GM19455 (cell line): ENCODE data around the gene TTLL11.
"Not testable (repeated sequence)": the region's sequence is repeated elsewhere in the genome, so short reads cannot be mapped to it uniquely, and the experiment has no call there.

Source experiments
- ATAC-seq: cut with Tn5 transposase; IDR thresholded peaks from one replicate; pipeline ENCODE4 v1.9.1; 2021; ENCODE audit not compliant: unreplicated experiment

The TTLL11 gene

DNA sequence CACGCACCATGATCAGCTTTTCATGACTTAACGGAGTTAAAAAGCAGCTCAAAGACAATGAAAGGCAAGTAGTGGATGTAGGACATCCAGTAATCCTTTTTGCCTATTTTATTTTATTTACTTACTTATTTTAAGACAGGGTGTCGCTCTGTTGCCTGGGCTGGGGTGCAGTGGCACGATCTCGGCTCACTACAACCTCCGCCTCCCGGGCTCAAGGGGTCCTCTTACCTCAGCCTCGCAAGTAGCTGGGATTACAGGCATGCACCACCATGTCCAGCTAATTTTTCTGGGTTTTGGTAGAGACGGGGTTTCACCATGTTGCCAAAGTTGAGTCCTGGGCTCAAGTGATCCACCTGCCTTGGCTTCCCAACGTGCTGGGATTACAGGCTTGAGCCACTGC lies 292.7 kb downstream of the TTLL11 start:
- no peak for ATAC-seq

DNA sequence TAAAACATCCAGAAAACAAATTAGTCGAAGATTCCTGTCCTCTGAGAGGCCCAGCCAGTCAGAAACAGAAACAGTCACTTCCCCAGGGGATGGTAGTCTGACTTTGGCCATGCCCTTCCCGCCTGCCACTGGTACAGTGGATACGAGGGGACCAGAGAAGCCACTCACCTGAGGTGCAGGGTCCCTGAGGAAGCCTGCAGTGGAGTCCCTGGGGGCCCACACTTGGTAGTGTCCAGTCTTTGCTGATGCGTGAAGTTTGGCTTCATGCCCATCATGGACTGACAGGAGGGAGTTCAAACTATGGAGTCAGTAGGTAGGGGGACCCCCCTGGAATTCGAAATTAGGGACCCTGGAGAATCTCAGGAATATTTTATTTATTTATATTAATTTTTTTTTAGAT lies 294.2 kb downstream of the TTLL11 start:
- ATAC-seq: no peak

GRCh38 chr9:121797081-121797480 lies 296.0 kb downstream of the TTLL11 start:
- ATAC-seq: no peak

GRCh38 chr9:121794334-121794733 lies 298.8 kb downstream of the TTLL11 start:
- not testable (repeated sequence) for ATAC-seq

DNA sequence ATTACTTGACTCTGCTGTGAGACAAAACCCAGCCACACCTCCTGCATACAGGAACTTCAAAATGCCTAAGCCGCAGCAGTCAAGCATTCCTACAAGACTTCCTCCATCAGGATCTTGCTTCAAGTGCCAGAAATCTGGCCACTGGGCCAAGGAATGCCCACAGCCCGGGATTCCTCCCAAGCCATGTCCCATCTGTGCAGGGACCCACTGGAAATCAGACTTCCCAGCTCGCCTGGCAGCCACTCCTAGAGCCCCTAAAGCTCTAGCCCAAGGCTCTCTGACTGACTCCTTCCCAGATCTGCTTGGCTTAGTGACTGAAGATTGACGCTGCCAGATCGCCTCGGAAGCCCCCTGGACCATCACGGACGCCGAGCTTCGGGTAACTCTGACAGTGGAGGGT lies 300.6 kb downstream of the TTLL11 start:
- ATAC-seq: not testable (repeated sequence)

DNA sequence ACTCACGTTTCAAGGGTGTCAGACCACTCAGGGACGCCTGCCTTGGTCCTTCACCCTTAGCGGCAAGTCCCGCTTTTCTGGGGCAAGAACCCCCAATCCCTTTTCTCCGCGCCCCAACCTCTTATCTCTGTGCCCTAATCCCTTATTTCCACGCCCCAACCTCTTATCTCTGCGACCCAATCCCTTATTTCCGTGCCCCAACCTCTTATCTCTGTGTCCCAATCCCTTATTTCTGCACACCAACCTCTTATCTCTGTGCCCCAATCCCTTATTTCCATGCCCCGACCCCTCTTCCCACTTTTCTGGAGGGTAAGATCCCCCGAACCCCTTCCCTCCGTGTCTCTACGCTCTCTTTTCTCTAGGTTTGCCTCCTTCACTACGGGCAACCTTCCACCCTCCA lies 302.3 kb downstream of the TTLL11 start:
- ATAC-seq: no peak

DNA sequence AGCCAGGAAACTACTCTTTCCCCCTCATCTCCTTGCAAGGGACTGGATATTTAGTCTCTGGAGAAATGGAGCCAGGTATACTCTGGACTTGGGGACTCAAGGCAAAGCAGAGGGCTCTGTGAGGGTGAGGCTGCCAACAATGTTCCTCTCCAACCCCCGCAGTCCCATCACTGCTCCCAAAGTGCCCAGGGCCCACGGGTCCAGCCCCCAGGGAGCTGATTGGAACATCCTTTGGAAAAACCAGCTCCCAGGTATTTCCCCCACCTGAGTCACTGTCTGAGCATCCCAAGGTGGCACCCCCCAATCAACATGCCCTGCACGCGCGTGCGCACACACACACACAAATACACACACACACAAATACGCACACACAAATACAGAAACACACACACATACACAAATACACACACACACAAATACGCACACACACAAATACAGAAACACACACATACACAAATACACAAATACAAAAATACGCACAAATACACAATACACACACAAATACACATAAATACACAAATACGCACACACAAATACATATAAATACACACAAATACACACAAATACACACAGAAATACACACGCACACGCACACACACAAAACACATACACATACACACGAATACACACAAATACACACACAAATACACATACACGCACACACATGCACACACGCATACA lies 304.3 kb downstream of the TTLL11 start:
- ATAC-seq: no peak

- no peak for ATAC-seq
Measured at GRCh38 chr9:121786998-121787422, 306.1 kb downstream of the TTLL11 start.

DNA sequence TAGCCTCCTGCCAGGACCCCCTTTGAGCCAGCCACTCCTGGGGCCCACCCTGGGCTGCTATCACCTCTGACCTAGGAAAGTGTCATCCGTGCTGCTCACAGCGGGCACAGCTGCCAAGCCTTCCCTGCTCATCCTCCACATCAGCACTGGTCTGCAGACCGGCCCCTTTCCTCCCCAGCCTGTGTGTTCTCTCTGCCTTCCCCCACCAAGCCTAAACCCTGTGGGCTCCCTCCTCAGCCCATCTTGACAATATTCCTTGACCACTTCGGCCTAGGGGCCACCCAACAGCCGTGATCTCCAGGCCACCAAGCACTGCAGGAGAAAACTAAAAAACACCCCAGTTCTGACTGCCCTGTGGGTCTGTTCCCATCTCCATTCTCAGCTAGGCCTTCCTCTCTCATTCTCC lies 306.6 kb downstream of the TTLL11 start:
- no peak for ATAC-seq

GRCh38 chr9:121785673-121786542 lies 307.2 kb downstream of the TTLL11 start:
- ATAC-seq: no peak

DNA sequence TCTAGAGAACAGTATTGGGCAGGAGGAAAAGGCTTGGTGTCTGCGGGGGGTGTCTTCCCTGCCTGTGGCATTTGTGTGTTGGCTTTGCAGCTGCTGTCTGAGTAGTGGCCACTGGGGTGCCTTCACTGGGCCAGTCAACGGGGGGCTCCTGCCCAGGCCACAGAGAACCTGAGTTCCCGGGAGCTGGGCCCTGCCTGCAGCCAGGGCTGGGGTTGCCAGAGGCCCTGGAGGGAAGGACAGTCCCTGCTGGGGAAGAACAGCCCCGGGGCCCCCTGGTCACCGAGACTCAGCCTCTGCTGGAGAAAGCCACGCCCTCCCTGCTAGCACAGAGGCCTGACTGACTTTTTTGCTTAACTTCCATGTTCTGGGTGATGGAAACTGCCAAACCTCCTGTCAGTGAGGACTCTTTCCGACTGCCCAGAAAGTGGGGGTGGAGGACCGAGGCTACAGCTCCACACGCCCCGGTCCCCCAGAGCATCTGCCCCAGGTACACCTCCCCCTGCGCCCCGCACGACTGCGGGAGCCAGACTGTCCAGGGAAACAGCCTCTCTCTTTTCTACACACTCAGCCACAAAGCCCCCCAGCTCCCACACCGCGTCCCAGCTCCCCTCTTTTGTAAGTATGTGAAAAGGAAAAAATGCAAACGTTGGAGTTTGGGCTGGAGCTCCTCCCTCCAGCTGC lies 308.2 kb downstream of the TTLL11 start:
- no peak for ATAC-seq

- no peak for ATAC-seq
Measured at GRCh38 chr9:121783521-121784507, 309.3 kb downstream of the TTLL11 start.

DNA sequence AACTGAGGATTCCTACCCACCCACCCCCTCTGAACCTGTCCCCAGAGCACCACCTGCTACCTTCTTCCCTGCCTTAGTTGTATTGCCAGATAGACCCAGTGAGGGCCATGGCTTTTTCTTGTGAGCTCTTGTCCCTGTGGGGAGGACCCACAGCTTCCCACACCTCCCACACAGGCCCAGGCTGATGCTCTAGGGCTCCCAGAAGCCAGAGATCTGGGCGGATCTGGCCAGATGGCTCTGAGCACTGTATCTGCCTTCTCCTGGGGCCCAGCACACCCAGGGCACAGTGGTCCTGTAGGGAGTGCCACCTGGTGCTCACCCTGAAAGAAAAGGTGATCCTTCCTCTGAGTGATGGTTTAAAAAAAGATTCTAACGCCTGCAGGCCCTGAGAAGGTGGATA lies 310.0 kb downstream of the TTLL11 start:
- no peak for ATAC-seq

- ATAC-seq: no peak
Measured at GRCh38 chr9:121782514-121783110, 310.5 kb downstream of the TTLL11 start.

GRCh38 chr9:121781701-121782464 lies 311.2 kb downstream of the TTLL11 start:
- ATAC-seq: no peak

GRCh38 chr9:121781145-121781548 lies 312.0 kb downstream of the TTLL11 start:
- no peak for ATAC-seq

- no peak for ATAC-seq
Measured at GRCh38 chr9:121780177-121781040, 312.7 kb downstream of the TTLL11 start.

DNA sequence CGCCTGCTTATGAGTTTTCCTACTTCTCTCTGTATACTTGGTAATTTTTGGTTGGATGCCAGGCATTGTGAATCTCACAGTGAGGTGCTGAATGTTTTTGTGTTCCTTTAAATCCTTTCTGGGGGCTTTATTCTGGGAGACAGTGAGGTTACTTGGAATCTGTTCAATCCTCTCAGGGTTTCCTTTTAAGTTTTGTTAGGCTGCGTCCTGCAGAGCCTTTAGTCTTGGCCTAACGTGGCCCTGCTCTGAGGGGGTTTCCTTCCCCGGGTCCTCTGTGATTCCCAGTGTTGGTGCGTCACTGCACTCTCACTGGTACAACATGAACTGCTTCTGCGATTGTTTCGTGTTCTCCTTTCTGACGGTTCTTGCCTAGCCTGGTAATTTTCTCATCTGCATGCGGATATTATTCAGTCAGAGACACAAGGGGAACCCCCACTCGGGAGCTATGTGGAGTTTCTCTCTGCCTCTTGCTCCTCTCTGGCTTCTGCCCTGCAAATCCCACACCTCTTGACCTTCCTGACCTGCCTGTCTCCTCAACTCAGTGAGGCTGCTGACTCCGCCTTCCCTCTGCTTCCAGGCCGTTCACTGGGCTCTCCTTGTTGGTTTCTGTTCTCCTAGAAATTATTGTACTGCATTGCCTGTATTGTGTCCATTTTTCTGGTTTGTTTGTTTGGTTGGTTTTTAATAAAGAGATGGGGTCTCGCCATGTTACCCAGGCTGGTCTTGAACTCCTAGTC lies 313.6 kb downstream of the TTLL11 start:
- ATAC-seq: no peak
